Measurements from ENCODE around the gene FCHSD2.
A peak's percentile ranks its signal among the peaks of the same experiment; 100 is the strongest.
"Not testable (repeated sequence)": the region's sequence is repeated elsewhere in the genome, so short reads cannot be mapped to it uniquely, and the experiment has no call there.

FCHSD2 gene

GRCh38 chr11:73147771-73148681 lies 5.9 kb upstream of the FCHSD2 start:
- no peak for DNase-seq

DNA sequence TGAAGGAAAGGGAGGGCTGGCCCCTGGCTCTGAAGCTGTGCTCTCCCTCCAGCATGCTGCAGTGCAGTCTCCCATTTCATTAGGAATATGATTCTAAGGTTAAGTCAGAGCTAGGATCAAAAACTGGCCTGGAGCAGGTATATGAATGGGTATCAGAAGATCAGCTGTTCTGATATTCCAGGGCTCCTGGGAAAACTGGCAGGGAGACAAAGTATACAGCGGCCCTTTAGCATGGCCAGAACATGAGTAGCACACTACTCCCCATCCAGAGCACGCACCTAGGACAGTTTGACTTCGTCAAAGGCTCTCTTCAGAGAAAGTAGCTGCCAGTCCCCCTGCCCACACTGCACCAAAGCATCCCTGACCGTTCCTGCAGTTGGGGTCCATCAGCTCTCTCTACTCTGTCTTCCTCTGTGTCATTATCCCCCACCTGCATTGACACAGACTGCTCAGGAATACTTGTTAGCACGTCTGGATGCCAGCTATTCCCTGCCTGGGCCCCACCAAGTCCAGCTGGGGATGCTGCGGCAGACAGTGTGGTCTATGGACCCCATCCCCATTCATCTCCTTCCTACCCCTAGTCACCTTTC lies 4.0 kb upstream of the FCHSD2 start:
- no peak for DNase-seq

GRCh38 chr11:73143126-73143838 lies 1.2 kb upstream of the FCHSD2 start:
- no peak for DNase-seq

DNA sequence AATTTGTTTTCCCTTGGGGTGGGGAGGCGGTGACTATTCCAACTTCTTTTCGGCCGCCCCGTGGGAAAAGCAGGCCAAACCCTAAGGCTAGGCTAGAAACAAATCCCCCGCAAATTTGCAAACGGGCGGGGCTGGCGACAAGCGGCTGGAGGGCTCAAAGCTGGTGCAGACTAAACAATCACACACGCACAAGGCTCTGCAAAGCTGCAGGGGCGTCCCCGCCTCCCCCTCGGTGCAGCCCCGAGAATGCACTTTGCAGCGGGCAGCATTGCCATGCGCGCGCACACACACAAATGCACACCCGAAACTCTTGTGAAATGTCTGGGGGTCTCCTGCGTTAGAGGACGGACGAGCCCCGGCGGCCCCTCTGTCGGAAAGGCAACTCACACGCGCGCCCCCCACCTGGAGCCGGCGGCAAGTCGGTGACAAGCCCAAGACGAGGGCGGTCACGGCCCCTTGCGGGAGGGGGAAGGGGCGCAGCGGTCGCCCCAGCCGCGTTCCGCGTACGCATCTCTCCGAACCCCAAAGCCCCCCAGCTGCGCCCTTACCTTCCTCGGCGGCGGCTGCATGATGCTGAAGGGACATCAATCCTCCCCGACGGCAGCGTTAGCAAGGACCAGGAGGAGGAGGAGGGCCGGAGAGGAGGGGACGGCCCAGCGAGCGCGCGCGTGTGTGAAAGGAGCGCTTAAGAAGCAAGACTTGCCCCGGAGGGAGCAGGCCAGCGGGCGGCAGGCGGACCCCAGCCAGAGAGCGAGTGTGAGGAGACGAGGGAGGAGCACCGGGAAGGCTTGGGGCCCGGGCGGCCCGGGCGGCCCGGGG lies 600 bp downstream of the FCHSD2 start:
- peak; percentile 79 for DNase-seq

- no peak for DNase-seq
These were observed 1.1 kb downstream of the FCHSD2 start for GRCh38 chr11:73141031-73141308.

DNA sequence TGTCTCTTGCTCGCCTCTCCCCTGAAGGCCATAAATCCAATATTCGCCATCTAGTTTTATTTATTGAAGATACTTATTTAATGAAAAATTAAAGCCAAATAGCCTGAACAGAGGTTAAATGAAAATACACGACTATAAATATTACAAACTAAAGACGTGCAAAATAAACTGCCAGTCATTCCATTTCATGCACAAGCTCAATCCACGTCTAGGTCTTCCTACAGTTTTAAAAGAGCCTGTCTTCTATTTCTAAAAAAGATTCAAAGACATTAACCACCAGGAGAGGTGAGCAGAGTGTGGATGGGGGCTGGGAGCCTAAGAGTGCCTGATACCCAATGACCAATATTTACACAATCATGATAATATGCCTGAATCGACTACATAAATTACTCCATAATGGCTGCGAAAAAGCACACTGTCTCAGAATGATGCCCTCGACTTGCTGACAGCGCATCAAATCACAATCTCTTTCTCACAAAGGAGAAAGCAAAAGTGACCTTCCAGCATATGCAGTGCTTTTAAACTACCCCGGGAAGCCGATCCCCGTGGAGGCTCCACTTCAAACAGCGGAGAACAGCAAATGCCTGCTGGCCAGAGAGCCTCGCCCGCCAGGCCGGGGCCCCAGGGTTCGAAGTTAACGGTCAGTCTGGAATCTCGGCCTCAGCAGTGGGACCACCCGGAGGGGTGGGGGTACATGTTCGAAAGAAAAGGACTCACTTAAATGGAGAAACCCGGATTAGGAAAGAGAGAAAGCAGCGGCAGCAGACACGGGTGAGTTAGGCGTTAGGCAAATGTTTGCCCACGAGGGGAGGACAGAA lies 1.7 kb downstream of the FCHSD2 start:
- peak; percentile 23 for DNase-seq

GRCh38 chr11:73139476-73140198 lies 2.5 kb downstream of the FCHSD2 start:
- no peak for DNase-seq

DNA sequence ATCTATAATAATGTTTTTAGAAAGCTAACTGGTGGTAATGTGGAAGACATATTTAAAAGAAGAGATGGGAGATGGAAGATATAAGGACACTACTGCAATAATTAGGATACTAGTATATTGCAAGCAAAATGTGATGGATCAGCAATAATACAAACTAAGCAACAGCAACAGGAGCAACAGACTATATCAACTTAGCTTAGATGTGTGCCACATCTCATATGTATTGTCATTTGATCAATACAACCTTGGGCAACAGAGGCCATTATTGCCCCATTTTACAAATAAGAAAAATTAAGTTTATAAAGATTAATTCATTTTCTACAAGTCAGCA lies 4.2 kb downstream of the FCHSD2 start:
- DNase-seq = no peak

DNA sequence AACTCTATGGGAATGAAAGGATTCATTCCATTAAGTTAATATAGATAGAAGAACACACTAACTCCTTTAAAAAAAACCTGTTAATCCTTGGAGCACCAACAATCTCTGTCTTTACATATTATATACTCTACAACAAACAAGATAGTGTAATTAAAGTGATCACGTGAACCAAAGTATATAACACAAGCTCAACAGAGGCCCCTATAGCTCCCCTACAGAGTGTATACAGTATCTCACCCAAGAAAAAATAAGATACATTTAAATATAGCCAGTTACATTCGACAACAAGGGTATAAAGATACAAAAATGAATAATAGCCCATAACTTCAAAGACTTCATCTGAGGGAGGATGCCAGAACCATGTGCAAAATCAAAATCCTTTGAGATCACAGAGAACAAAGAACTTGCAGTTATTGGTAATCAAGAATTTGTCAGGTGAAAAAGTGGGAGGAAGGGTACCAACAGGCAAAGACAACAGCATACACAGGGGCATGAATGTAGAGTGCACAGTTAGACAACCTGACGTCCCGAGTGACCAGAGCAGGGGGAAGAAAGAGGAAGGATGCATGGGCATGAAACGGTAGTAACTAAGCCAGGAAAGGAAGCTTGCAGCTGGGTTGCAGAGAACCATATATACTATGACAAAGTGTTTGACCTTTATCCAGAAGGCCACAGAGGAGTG lies 4.7 kb downstream of the FCHSD2 start:
- no peak for DNase-seq

DNA sequence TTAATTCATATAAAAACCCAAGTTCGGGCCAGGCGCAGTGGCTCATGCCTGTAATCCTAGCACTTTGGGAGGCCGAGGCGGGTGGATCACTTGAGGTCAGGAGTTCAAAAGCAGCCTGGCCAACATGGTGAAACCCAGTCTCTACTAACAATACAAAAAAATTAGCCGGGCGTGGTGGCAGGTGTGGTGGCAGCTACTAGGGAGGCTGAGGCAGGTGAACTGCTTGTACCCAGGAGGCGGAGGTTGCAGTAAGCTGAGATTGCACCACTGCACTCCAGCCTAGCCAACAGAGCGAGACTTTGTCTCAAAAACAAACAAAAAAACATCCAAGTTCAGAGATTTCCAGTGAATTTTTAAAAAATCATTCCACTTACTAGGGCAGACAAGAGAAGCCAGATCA lies 5.4 kb downstream of the FCHSD2 start:
- not testable (repeated sequence) for DNase-seq

- DNase-seq = no peak
These were observed 6.5 kb downstream of the FCHSD2 start for GRCh38 chr11:73135346-73136284.

DNA sequence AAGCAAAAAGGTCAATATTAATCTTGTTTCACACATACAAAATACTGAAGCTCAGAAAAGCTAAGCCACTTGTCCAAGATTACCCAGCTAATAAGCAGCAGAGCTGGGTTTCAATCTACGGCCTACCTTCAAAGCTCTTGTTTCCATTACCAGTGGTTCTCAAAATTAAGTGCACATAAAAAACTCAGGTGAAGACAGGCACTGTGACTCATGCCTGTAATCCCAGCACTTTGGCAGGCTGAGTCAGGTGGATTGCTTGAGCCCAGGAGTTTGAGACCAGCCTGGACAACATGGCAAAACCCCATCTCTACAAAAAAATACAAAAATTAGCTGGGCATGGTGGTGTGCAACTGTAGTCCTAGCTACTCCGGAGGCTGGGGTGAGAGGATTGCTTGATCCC lies 9.8 kb downstream of the FCHSD2 start:
- not testable (repeated sequence) for DNase-seq

DNA sequence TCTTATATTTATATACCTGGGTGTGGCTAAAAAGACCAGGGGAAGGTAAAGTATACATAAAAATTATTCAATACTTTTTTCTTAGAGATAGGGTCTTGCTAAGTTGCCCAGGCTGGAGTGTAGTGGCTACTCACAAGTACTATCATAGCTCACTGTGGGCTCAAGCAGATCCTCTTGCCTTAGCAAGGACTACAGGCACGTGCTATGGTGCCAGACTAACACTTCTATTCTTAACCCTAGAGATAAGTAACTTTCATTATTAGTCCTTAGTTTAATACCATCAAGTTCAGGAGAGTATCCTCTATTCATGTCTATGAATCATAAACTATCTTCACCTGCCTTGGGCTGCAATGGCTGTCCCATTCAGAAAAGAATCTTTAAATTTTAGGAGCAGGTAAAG lies 11.9 kb downstream of the FCHSD2 start:
- DNase-seq = no peak

- DNase-seq = no peak
These were observed 12.9 kb downstream of the FCHSD2 start for GRCh38 chr11:73129198-73129597.

DNA sequence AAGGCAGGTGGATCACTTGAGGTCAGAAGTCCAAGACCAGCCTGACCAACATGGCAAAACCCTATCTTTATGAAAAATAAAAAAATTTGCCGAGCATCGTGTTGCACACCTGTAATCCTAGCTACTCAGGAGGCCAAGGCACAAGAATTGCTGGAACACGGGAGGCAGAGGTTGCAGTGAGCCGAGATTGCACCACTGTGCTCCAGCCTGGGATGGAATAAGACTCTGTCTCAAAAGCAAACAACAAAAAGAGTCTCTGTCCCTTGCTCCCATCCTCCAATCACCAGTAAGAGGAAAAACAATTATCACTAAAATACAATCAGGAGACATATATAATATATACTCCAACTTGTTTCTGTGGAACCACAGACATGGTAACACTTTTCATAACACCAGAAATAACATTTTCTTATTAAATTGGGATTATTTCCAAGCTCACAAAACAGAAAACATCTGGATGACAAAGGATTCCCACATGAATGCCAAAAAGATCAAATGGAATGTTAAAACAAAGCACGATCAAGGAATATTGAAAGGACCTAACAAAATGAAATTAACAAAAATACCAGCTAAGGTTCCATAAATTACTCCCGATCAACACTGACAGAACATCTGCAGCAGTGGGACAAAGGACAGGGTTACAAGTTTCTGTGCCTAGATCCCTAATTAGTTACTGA lies 15.2 kb downstream of the FCHSD2 start:
- DNase-seq = no peak

- no peak for DNase-seq
These were observed 17.3 kb downstream of the FCHSD2 start for GRCh38 chr11:73124800-73125199.

DNA sequence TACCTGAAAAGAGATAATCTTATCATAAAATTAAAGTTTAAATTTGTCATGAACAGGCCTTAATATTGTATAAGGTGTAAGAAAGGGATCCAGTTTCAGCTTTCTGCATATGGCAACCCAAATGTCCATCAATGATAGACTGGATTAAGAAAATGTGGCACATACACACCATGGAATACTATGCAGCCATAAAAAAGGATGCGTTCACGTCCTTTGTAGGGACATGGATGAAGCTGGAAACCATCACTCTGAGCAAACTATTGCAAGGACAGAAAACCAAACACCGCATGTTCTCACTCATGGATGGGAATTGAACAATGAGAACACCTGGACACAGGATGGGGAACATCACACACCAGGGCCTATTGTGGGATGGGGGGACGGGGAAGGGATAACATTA lies 18.2 kb downstream of the FCHSD2 start:
- DNase-seq = not testable (repeated sequence)

- no peak for DNase-seq
These were observed 20.4 kb downstream of the FCHSD2 start for GRCh38 chr11:73121692-73122091.

DNA sequence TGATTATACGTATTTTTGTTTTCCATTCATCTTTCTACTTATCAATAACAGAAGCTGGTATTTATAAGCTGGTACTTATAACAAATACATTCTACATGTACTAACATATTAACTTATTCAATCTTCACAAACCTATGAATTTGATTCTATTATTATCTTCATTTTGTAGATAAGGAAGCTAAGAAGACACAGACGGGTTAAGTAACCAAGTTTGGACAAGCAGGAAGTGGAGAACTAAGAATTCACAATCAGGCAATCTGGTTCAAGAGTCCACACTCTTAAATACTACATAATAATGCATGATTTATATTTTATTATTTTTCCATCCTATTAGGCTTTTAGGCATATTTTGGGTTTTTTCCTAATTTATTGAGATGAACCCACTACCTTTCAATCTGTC lies 25.0 kb downstream of the FCHSD2 start:
- DNase-seq = no peak
